Adrenal gland (tissue), 5 donors: ENCODE data around the gene HLA-B.

Experiments used
- CTCF ChIP-seq, 6 experiments: fragments of 450-650 bp in 4 of 6; fragments of 200-600 bp in 2 of 6; sonication (generic) in 1 of 6; IDR thresholded peaks; 1 replicate in 5 of 6; 2 replicates in 1 of 6; pipeline versions ENCODE4 v1.5.1 to v1.8.0; 2016 to 2021; ENCODE audit warnings: antibody characterized with exemption in 6 of 6, mild to moderate bottlenecking in 2 of 6, moderate library complexity in 1 of 6
- POLR2A ChIP-seq, 2 donors: fragments of 450-650 bp; IDR thresholded peaks; one replicate each; pipeline ENCODE4 v1.6.1; 2017; ENCODE audit warnings: antibody characterized with exemption in 2 of 2, mild to moderate bottlenecking in 2 of 2, moderate library complexity in 1 of 2
- donor health status: DM: no; HTN: no; CAD: no.

GRCh38 chr6:31401403-31401802, 44.4 kb upstream of the HLA-B start:
- TF ChIP-seq CTCF (IDR thresholded peaks at IDR 0.05), result peak in 1 of 6 experiments; percentile 2
- peak; percentile 73 to 98 for TF ChIP-seq POLR2A (IDR thresholded peaks at IDR 0.05)
